GM12878 (cell line): ENCODE results near the gene SNRNP27.

Source experiments
- ATF7 ChIP-seq: fragments of 450-650 bp; IDR thresholded peaks from 2 replicates; pipeline ENCODE4 v1.6.1; 2016; ENCODE audit warnings: low read depth, mild to moderate bottlenecking
- BCL3 ChIP-seq: IDR thresholded peaks from 2 replicates; pipeline ENCODE4 v1.6.1; 2011; ENCODE audit warnings: borderline replicate concordance, low read depth, mild to moderate bottlenecking, moderate library complexity, low read length; ENCODE audit not compliant: insufficient read depth, poor library complexity, severe bottlenecking
- BRCA1 ChIP-seq: IDR thresholded peaks from 2 replicates; pipeline ENCODE4 v1.6.1; 2011; ENCODE audit warnings: low read depth, low read length, improper control_type of control experiment
- CTCF ChIP-seq, 3 experiments: IDR thresholded peaks in 2 of 3; conservative IDR thresholded peaks in 1 of 3; 2 replicates each; pipeline ENCODE4 v1.5.1; 2011; ENCODE audit warnings: low read depth in 3 of 3, low read length in 3 of 3, mild to moderate bottlenecking in 3 of 3, control low read depth in 2 of 3, moderate library complexity in 2 of 3, inconsistent platforms in 1 of 3, mixed read lengths in 1 of 3; ENCODE audit not compliant: control insufficient read depth in 2 of 3, insufficient read depth in 1 of 3; ENCODE audit errors: extremely low read depth in 1 of 3
- EZH2 ChIP-seq: IDR thresholded peaks from 2 replicates; pipeline ENCODE4 v1.6.1; 2012; ENCODE audit warnings: low read depth, mild to moderate bottlenecking, control low read depth, inconsistent platforms, low read length, borderline replicate concordance; ENCODE audit not compliant: control insufficient read depth
- GABPA ChIP-seq: IDR thresholded peaks from 2 replicates; pipeline ENCODE4 v1.6.1; 2014; ENCODE audit warnings: antibody characterized with exemption, low read depth, mild to moderate bottlenecking, inconsistent platforms
- POLR2A ChIP-seq: IDR thresholded peaks from 2 replicates; pipeline ENCODE4 v1.6.1; 2011; ENCODE audit warnings: low read depth, mild to moderate bottlenecking, low read length
- RCOR1 ChIP-seq: conservative IDR thresholded peaks from 2 replicates; pipeline ENCODE4 v1.6.1; 2012; ENCODE audit warnings: low read depth, low read length, improper control_type of control experiment
- TCF7 ChIP-seq: IDR thresholded peaks from 2 replicates; pipeline ENCODE4 v1.6.1; 2014; ENCODE audit warnings: antibody characterized with exemption, borderline replicate concordance
- USF1 ChIP-seq: IDR thresholded peaks from 2 replicates; pipeline ENCODE4 v1.6.1; 2011; ENCODE audit warnings: borderline replicate concordance, low read depth, mild to moderate bottlenecking, moderate library complexity, mixed read lengths, low read length; ENCODE audit not compliant: insufficient read depth; ENCODE audit errors: extremely low read length
- TF ChIP-seq, protein P1 (sequence below): IDR thresholded peaks from 2 replicates; pipeline ENCODE4 v1.6.1; 2011; ENCODE audit warnings: low read depth, low read length, improper control_type of control experiment, borderline replicate concordance
- TF ChIP-seq, protein P2 (sequence below): fragments of 450-650 bp; IDR thresholded peaks from 2 replicates; pipeline ENCODE4 v1.6.1; 2017; ENCODE audit warnings: mild to moderate bottlenecking, low read depth, inconsistent platforms; ENCODE audit not compliant: poor library complexity, severe bottlenecking
- TF ChIP-seq, protein P3 (sequence below): IDR thresholded peaks from 2 replicates; pipeline ENCODE4 v1.6.1; 2012; ENCODE audit warnings: low read depth, low read length, improper control_type of control experiment

- TF ChIP-seq GABPA: no peak
- TF ChIP-seq POLR2A: no peak
- TF ChIP-seq CTCF (IDR thresholded peaks at IDR 0.05 in 2 of 3, conservative IDR thresholded peaks at IDR 0.05 in 1 of 3; ENCODE audit: control insufficient read depth in 2 of 3, extremely low read depth in 1 of 3, insufficient read depth in 1 of 3, low read depth in 3 of 3, low read length in 3 of 3): no peak
- no peak for TF ChIP-seq USF1
- TF ChIP-seq RCOR1: no peak
- TF ChIP-seq BCL3: no peak
- TF ChIP-seq BRCA1: no peak
- TF ChIP-seq, protein P1, sequence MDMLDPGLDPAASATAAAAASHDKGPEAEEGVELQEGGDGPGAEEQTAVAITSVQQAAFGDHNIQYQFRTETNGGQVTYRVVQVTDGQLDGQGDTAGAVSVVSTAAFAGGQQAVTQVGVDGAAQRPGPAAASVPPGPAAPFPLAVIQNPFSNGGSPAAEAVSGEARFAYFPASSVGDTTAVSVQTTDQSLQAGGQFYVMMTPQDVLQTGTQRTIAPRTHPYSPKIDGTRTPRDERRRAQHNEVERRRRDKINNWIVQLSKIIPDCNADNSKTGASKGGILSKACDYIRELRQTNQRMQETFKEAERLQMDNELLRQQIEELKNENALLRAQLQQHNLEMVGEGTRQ: no peak
- no peak for TF ChIP-seq ATF7
- TF ChIP-seq TCF7: no peak
- no peak for TF ChIP-seq EZH2
- TF ChIP-seq, protein P2, sequence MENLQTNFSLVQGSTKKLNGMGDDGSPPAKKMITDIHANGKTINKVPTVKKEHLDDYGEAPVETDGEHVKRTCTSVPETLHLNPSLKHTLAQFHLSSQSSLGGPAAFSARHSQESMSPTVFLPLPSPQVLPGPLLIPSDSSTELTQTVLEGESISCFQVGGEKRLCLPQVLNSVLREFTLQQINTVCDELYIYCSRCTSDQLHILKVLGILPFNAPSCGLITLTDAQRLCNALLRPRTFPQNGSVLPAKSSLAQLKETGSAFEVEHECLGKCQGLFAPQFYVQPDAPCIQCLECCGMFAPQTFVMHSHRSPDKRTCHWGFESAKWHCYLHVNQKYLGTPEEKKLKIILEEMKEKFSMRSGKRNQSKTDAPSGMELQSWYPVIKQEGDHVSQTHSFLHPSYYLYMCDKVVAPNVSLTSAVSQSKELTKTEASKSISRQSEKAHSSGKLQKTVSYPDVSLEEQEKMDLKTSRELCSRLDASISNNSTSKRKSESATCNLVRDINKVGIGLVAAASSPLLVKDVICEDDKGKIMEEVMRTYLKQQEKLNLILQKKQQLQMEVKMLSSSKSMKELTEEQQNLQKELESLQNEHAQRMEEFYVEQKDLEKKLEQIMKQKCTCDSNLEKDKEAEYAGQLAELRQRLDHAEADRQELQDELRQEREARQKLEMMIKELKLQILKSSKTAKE: no peak
- TF ChIP-seq, protein P3, sequence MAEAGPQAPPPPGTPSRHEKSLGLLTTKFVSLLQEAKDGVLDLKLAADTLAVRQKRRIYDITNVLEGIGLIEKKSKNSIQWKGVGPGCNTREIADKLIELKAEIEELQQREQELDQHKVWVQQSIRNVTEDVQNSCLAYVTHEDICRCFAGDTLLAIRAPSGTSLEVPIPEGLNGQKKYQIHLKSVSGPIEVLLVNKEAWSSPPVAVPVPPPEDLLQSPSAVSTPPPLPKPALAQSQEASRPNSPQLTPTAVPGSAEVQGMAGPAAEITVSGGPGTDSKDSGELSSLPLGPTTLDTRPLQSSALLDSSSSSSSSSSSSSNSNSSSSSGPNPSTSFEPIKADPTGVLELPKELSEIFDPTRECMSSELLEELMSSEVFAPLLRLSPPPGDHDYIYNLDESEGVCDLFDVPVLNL: no peak
Measured at GRCh38 chr2:69943000-69943842, 49.5 kb downstream of the SNRNP27 start.
